ENCODE data around the gene PACRG. TPM values are rescaled to one million over a fixed set of nuclear protein-coding genes. Genes with fewer than 3 reads are reported as not detected.

PACRG gene
- total and polyA plus RNA-seq, 2 donors (not counting 3 experiments of a cell fraction or from before 2014, with no cell fraction given) = 0.08 TPM; not detected in 1

DNA sequence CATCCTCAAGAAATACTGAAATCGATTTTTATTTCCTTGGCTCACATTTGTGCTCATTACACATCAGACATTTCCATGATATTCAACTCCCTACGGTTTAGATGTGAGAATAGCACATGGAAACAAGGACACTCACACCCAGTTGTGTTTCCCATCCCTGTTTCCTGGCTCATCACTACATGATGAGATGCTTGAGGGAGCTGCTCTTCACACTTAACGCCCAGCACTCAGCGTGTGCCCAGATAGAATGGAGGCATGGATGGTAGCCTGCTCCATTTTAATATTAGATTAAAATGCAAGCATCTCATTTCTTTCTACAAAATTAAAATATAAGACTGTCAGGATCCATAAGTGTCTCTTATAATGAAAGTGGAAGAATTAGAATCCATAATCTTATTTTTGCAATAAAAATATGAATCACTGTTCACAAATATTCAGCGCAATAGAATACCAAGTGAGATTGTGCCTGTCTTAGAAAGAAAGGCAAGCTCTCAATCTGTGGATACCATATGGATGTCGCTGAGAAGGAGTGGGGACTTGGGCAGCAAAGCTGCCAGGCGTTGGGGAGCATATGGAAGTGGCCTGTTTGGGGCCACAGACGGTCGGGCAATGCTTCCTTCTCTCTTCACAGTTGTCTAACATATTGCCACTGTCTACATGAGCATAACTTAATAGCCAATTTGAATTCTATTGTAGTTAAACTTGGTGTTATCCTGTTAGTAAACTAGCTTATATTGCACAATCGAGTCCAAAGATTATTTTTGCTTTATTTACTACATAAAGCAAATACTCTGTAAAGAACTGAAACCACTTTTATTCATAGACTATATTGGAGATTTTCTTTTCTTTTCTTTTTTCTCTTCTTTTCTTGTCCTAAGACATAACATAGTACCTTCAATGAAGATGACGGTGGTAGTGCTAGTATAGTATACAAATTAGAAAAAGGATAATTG is 479.9 kb downstream of the PACRG start:
- H3K9me1 ChIP-seq (replicated peaks; ENCODE audit: control insufficient read depth, extremely low read depth, insufficient read depth, low read length) = no peaks in the 10 kb centered on the region
- H3K79me2 ChIP-seq (ENCODE audit: control insufficient read depth, insufficient read depth, low read length) = no peaks in the 10 kb centered on the region
- no peaks in the 10 kb centered on the region for H3K4me1 ChIP-seq (ENCODE audit: control insufficient read depth, extremely low read depth, insufficient read depth, low read length)
- H2AFZ ChIP-seq (ENCODE audit: low read depth, low read length) = no peak overlapping the region
- H3K9me3 ChIP-seq (replicated peaks; ENCODE audit: control insufficient read depth, insufficient read depth, low read length) = no peaks in the 10 kb centered on the region
- H3K4me2 ChIP-seq (ENCODE audit: insufficient read depth, low read length) = no peak overlapping the region
- ChIA-PET CTCF (interaction anchor here (1.1 kb wide), 1 partner anchor 13 kb away, joined by 3 read pairs; no protein-coding TSS in a partner anchor), POLR2A (no interaction called here)
- H3K27me3 ChIP-seq (ENCODE audit: control insufficient read depth in 2 of 2, insufficient read depth in 2 of 2, low read length in 2 of 2) = peaks cover 0 to 2% of the 10 kb centered on the region in 2 experiments
- FAIRE-seq (no peak), DNase-seq (ENCODE audit: low read depth, low spot score) (no peak)
- BruUV-seq (replicated peaks) = no TSS peak
- H4K20me1 ChIP-seq (replicated peaks; ENCODE audit: control insufficient read depth, extremely low read depth, insufficient read depth, low read length) = no peaks in the 10 kb centered on the region
- TF ChIP-seq, protein P1, sequence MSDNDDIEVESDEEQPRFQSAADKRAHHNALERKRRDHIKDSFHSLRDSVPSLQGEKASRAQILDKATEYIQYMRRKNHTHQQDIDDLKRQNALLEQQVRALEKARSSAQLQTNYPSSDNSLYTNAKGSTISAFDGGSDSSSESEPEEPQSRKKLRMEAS (IDR thresholded peaks at IDR 0.05; ENCODE audit: insufficient read depth, insufficient read length) = no peak
- dilution Hi-C loops (cut with MboI; ENCODE audit: extremely low pct_ligation_motif_present, low sequenced_read_pairs) = no loop called here
- H3K9ac ChIP-seq (replicated peaks; ENCODE audit: extremely low read depth, insufficient read depth, low read length) = no peak overlapping the region
- no peak overlapping the region for H3K27ac ChIP-seq (ENCODE audit: insufficient read depth, low read depth, low read length)
- H3K36me3 ChIP-seq (ENCODE audit: control insufficient read depth in 2 of 2, extremely low read depth in 1 of 2, insufficient read depth in 2 of 2, low read length in 2 of 2) = no peaks in the 10 kb centered on the region
- H3K4me3 ChIP-seq (replicated peaks in 1 of 3; ENCODE audit: insufficient read depth in 1 of 3, low read depth in 1 of 3, low read length in 3 of 3) = no peak overlapping the region
- intact Hi-C loops (cut with micrococcal nuclease) = no loop called here

DNA sequence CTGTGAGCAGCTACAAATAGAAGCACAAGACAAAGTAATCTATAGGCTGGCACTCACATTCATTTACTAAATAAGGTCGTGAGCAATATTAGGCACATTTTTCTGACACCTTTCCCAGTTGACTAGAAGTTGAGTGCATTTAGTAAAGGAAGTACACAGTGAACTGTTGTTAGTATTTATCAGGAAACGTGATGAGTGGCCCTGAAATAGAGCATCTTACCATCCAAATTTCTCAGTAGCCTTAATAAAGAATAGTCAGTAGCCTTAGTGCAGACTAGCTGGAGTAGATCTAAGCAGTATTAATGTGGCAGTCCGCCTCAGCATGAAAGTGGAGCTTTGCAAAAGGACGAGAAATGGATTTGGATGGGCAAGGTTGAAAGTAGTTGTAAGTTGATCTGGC is 481.2 kb downstream of the PACRG start:
- Histone ChIP-seq H3K9ac (replicated peaks; ENCODE audit: extremely low read depth, insufficient read depth, low read length) (no peak overlapping the region), H3K36me3 (ENCODE audit: control insufficient read depth in 2 of 2, extremely low read depth in 1 of 2, insufficient read depth in 2 of 2, low read length in 2 of 2) (no peaks in the 10 kb centered on the region), H4K20me1 (replicated peaks; ENCODE audit: control insufficient read depth, extremely low read depth, insufficient read depth, low read length) (no peaks in the 10 kb centered on the region), H3K4me3 (replicated peaks in 1 of 3; ENCODE audit: insufficient read depth in 1 of 3, low read depth in 1 of 3, low read length in 3 of 3) (no peak overlapping the region), H3K27me3 (ENCODE audit: control insufficient read depth in 2 of 2, insufficient read depth in 2 of 2, low read length in 2 of 2) (no peaks in the 10 kb centered on the region), H3K9me1 (replicated peaks; ENCODE audit: control insufficient read depth, extremely low read depth, insufficient read depth, low read length) (no peaks in the 10 kb centered on the region), H3K4me1 (ENCODE audit: control insufficient read depth, extremely low read depth, insufficient read depth, low read length) (no peaks in the 10 kb centered on the region), H3K27ac (ENCODE audit: insufficient read depth, low read depth, low read length) (no peak overlapping the region), H3K4me2 (ENCODE audit: insufficient read depth, low read length) (no peak overlapping the region), H3K9me3 (replicated peaks; ENCODE audit: control insufficient read depth, insufficient read depth, low read length) (no peaks in the 10 kb centered on the region), H2AFZ (ENCODE audit: low read depth, low read length) (no peak overlapping the region), H3K79me2 (ENCODE audit: control insufficient read depth, insufficient read depth, low read length) (no peaks in the 10 kb centered on the region)
- BruUV-seq (replicated peaks) = no TSS peak
- no peak for FAIRE-seq
- intact Hi-C loops (cut with micrococcal nuclease) (no loop called here), dilution Hi-C loops (cut with MboI; ENCODE audit: extremely low pct_ligation_motif_present, low sequenced_read_pairs) (no loop called here)
- no peak for TF ChIP-seq POLR2AphosphoS5 (IDR thresholded peaks at IDR 0.05; ENCODE audit: insufficient read depth, low read depth, low read length)
- no peak for TF ChIP-seq JUN (IDR thresholded peaks at IDR 0.05; ENCODE audit: borderline replicate concordance, insufficient read depth, insufficient read length, low read depth)
- no peak for TF ChIP-seq POLR2A (IDR thresholded peaks at IDR 0.05; ENCODE audit: low read depth, low read length)
- TF ChIP-seq GATA2 (IDR thresholded peaks at IDR 0.05; ENCODE audit: insufficient read depth, insufficient read length, low read depth, low read length) = no peak
- TF ChIP-seq, protein P2, sequence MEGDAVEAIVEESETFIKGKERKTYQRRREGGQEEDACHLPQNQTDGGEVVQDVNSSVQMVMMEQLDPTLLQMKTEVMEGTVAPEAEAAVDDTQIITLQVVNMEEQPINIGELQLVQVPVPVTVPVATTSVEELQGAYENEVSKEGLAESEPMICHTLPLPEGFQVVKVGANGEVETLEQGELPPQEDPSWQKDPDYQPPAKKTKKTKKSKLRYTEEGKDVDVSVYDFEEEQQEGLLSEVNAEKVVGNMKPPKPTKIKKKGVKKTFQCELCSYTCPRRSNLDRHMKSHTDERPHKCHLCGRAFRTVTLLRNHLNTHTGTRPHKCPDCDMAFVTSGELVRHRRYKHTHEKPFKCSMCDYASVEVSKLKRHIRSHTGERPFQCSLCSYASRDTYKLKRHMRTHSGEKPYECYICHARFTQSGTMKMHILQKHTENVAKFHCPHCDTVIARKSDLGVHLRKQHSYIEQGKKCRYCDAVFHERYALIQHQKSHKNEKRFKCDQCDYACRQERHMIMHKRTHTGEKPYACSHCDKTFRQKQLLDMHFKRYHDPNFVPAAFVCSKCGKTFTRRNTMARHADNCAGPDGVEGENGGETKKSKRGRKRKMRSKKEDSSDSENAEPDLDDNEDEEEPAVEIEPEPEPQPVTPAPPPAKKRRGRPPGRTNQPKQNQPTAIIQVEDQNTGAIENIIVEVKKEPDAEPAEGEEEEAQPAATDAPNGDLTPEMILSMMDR (IDR thresholded peaks at IDR 0.05; ENCODE audit: extremely low read depth in 1 of 2, insufficient read depth in 1 of 2, low read depth in 1 of 2, low read length in 2 of 2) = no peak
- no peak for TF ChIP-seq FOS (IDR thresholded peaks at IDR 0.05; ENCODE audit: borderline replicate concordance, insufficient read depth, low read length)
- DNase-seq (ENCODE audit: low read depth, low spot score) = no peak
- ChIA-PET POLR2A (no interaction called here), CTCF (no interaction called here)
